ENCODE data around the gene TNC. TPM values are rescaled to one million over a fixed set of nuclear protein-coding genes. Genes with fewer than 3 reads are reported as not detected.

TNC gene
- total RNA-seq, 2 experiments from 2014 or later = 1.5 to 2.0 TPM

DNA sequence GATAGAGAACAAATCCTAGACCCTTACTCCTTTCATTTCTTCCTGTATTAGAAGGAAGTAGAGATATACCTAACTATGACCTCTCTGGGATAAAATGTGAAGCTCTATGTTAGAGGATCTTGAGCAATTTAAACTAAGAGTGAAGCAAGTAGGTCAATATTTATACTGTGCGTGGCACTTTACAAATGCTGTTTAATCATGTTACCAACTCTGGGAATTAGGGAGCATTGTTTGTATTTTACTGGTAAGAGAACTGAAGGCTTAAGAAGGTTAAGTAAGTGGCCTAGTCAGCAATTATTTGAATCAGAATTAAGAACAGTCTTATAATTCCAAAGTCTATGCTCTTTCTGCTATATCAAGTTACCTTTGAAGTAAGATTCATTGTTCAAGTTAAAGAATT lies 12.0 kb downstream of the TNC start:
- ChIA-PET POLR2A (no interaction called here), CTCF (no interaction called here)

DNA sequence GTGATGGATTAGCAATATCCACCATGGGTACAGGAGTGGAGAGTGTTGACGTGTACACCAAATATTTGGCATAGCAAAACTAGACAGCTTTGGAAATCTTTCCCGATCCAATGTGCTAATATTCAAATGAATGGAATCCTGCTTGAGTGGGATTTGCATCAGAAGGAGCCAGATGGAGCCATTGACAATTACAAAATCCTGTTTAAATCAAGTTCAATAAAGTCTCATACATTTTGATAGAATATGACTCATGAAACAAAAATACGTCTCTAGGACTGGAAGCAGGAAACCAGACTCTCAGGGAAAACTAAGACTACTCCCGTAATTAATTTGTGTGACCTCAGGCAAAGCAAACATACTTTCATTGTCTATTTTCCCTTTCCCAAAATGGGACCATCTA lies 13.0 kb downstream of the TNC start:
- ChIA-PET CTCF (no interaction called here), POLR2A (no interaction called here)

- CTCF ChIA-PET = no interaction called here
- POLR2A ChIA-PET = no interaction called here
These were observed 14.0 kb downstream of the TNC start for GRCh38 chr9:115103746-115104477.

GRCh38 chr9:115099901-115100300 lies 18.1 kb downstream of the TNC start:
- POLR2A ChIA-PET = no interaction called here
- CTCF ChIA-PET = no interaction called here

GRCh38 chr9:115098226-115098965 lies 19.6 kb downstream of the TNC start:
- ChIA-PET CTCF (no interaction called here), POLR2A (no interaction called here)

DNA sequence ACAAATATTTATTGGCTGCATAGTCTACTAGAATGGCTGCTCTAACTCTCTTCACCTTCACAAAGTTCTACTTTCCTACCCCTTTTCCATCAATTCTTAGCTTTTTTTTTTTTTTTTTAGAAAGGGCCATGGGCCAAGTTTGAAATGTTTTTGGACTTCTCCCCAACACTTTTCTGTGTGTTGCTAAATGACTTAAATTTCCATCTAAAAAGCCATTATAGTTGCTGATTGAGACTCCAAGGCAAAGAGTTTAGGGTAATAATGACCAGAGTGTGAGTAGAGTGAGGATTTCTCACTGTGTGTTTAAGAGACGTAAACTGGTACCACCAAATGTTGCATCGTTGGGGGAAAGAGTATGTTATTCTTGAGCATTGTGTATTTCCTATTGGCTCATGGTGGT lies 24.4 kb downstream of the TNC start:
- POLR2A ChIA-PET = no interaction called here
- CTCF ChIA-PET = no interaction called here

- CTCF ChIA-PET = no interaction called here
- POLR2A ChIA-PET = no interaction called here
These were observed 27.5 kb downstream of the TNC start for GRCh38 chr9:115090486-115090885.

- ChIA-PET POLR2A (no interaction called here), CTCF (no interaction called here)
These were observed 29.1 kb downstream of the TNC start for GRCh38 chr9:115088860-115089259.

DNA sequence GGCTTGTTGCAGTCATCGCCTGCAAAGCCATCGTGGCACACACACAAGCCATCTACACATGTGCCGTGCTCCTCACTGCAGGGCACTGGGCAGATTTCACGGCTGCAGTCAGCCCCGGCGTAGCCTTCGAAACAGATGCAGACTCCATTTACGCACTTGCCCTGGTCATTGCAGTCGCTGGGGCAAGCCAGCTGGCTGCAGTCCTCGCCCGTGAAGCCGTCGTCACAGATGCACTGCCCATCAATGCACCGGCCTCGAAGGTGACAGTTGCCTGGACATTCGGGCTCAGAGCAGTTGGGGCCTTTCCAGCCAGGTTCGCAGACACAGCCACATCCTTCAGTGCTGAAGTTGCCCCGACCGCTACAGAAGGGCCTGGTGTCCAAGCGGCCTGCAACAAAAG lies 31.1 kb downstream of the TNC start:
- ChIA-PET CTCF (no interaction called here), POLR2A (no interaction called here)

DNA sequence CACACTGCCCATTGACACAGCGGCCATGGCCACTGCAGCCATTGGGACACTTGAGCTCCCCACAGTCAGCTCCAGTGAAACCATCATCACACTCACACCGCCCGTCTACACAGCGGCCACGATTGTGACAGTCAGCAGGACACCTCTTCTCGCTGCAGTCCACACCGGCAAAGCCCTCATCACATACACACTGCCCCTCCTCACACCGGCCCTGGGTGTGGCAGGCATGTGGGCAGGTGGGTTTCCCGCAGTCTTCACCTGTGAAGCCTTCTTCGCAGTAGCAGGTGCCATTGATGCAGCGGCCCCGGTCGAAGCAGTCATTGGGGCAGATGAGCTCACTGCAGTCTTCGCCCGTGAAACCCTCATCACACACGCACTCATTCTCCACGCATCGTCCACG lies 31.5 kb downstream of the TNC start:
- CTCF ChIA-PET = no interaction called here
- POLR2A ChIA-PET = no interaction called here

DNA sequence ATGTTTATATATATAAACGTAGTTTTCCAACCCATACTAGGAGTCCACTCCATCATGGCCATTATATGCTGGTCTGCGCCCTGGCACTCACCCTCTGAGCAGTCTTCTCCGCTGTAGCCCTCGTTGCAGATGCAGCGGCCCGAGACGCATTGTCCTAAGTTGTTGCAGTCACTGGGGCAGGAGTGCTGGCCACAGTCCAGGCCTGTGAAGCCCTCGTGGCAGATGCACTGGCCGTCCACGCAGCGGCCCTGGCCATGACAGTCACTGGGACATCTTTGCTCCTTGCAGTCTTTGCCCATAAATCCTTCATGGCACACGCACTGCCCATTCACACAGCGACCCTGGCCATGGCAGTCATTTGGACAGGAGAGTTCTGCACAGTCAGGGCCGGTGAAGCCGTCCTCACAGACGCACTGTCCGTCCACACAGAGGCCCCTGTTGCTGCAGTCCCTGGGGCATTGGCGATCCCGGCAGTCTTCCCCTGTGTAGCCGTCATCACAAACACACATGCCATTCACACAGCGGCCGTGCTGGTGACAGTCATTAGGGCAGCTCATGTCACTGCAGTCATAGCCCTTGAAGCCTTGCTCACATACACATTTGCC lies 32.1 kb downstream of the TNC start:
- POLR2A ChIA-PET = no interaction called here
- CTCF ChIA-PET = no interaction called here

DNA sequence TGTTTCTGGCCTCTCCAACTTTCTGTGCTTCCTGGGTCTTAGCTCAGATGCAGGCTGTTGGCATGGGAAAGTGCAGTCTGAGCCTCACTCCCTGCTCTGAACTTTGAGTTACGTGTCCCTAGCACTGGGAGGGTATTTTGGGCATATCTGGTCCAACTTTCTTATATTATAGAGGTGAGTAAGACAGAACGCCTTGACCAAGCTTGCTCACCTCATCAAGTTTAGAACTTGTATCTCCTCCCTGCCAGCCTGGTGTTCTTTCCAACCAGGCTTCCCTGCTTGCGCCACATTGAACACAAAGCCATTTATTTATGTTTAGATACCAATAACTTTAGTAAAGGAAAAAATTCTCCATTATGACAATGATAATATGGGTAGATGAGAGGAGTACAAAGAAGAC lies 33.2 kb downstream of the TNC start:
- CTCF ChIA-PET = no interaction called here
- POLR2A ChIA-PET = no interaction called here

DNA sequence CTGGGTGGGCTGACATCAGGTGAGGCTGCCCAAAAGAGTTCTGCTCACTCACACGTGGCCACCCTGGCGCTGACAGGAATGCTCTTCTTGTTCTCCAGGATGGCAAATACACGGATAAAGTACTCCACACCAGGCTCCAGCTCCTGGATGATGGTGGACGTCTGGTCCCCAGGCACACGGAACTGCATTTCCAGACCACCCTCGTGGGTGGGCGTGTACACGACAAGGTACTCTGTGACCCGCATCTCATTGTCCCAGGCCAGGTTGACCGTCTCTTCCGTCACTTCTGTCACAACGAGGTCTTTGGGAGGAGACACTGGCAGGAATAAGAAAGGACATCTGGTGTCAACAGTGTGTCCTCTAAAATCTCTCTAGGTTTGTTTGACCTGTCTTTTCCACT lies 33.8 kb downstream of the TNC start:
- ChIA-PET POLR2A (no interaction called here), CTCF (no interaction called here)

DNA sequence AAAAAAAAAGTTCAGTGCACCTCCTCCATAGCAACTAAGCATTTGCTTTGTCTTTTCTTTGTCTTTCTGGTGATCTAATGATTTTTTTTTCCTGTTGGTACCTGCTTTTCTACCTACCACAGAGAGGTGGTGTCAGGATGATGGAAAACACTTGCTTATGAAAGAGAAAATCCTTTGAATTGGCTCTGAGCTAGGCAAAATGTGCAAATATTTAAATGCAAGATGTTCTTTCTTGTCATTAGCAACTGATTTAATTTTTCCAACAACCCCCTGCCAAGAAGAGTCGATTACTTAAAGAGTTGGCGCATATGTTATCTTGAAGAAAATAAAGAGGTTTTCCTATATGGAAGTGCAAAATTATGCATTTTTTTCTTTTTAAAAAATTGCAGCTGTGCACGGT lies 37.7 kb downstream of the TNC start:
- ChIA-PET CTCF (no interaction called here), POLR2A (no interaction called here)

DNA sequence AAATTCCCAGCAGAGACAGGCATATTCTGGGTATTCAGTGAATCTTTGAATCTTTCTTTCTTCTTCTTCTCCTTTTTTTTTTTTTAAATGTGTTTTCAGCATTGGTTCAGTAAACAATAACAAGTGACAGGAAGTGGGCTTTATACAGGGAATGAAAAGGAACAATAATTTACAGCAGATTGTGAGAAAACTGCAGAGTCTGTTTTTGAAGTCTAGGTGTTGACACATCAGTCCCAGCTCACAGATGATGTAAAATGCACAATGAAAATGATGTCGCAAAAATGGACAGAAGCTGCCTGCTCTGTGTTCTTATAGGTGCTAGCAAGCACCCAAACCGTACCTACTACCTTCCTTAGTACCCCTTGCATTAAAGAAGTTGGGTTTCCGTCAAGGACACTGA lies 38.8 kb downstream of the TNC start:
- ChIA-PET POLR2A (no interaction called here), CTCF (interaction anchor here (0.7 kb wide), 1 partner anchor 21 kb away, joined by 3 read pairs; no protein-coding TSS in a partner anchor)

GRCh38 chr9:115073456-115073855 lies 44.5 kb downstream of the TNC start:
- CTCF ChIA-PET = no interaction called here
- POLR2A ChIA-PET = no interaction called here

DNA sequence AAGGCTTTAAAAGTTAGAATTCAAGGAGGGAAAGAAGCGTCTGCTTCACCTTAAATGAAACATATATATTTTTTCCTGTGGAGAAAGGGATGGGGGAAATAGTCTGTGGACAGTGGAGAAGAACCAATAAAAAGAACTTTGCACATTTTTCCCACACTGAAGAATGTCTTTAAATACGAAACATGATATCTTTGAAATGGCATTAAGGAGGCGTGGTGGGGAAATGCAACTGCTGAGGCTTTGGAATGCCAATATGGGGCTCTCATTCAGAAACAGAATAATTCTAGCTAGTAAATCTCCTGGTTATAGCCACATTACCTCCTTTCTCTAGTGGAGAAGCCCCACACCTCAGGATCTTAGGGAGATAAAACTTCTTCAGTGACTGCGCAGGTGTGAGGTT lies 46.8 kb downstream of the TNC start:
- POLR2A ChIA-PET = no interaction called here
- CTCF ChIA-PET = no interaction called here

DNA sequence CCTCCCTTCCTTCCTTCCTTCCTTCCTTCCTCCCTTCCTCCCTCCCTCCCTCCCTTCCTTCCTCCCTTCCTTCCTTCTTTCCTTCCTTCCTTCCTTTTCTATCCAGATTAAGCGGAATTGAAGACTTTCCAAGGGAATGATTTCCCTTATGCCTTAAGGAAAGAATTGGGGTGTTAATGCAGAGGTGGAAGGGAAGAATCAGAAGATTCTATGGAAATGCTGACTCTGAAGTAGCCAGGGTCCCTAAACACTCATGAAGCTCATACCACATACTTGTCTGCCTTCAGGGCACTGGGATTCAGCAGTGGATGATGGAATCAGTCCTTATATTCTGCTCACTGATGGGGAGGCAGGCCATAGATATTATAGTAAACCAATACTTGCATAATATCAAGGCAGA lies 48.2 kb downstream of the TNC start:
- ChIA-PET POLR2A (no interaction called here), CTCF (interaction anchor here (0.8 kb wide), 1 partner anchor 102 kb away, joined by 3 read pairs; no protein-coding TSS in a partner anchor)

DNA sequence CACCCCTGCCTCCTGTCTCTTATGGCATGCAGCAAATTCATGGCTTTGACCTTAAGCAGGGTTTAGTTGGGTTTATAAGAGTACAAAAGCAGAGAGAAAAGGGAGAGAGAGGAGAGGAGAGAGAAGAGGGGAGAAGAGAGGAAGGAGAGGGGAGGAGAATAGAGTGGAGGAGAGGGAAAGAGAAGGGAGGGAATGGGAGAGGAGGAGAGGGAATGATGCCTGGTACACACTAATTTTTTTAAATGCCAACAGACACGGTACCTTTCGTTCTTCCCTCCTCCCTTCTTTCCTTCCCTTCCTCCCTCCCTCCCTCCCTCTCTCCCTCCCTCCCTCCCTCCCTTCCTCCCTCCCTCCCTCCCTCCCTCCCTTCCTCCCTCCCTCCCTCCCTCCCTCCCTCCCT lies 48.7 kb downstream of the TNC start:
- CTCF ChIA-PET = interaction anchor here (0.8 kb wide), 1 partner anchor 102 kb away, joined by 3 read pairs; no protein-coding TSS in a partner anchor
- POLR2A ChIA-PET = no interaction called here

GRCh38 chr9:115068031-115068430 lies 49.9 kb downstream of the TNC start:
- POLR2A ChIA-PET = no interaction called here
- CTCF ChIA-PET = no interaction called here

DNA sequence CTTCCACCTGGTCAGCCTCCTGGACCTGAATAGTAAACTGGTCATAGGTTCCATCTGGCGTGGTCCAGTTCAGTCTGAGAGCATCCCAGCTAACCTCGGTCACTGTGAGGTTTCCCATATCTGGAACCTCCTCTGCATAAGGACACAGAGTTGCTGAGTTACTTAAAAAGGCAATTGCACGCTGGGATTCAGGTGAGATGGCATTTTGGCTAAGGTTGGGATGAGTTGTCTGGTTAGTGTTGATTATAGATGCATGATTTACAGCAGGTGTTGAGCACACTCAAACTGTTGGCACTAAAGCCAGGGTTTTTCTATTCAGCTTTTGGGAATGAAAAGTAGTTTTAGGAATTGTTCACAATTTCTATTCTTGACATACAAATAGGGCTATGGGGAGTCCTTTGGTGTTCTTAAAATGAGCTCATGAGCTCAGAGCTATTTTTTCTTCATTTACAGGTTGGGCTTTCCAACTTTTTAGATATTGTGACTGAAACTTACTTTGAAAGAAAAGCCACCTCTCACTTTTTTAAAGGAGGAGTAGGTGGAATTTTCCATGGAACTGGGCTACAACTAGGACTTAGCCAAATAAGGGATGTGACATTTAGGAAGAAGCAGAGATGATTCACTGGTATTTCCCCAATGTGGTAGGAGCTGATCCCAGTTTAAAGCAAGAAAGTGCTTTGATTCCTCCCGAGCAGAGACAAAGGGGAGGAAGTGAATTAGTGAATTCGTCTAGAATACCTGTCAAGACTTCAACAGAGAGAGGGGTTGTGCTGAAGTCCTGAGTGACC lies 54.7 kb downstream of the TNC start:
- POLR2A ChIA-PET = no interaction called here
- CTCF ChIA-PET = interaction anchor here (1.0 kb wide), 1 partner anchor 440 kb away, joined by 3 read pairs; no protein-coding TSS in a partner anchor
